Stimulated activated naive CD4-positive, alpha-beta T cell treated with Interleukin-2 at 50 U/mL for 16 hours (primary cell): ENCODE results near the gene TMEM273.
A peak's percentile ranks its signal among the peaks of the same experiment; 100 is the strongest.

Experiments
- DNase-seq: peaks from one replicate; lab custom pipeline; 2025; lab: John Stamatoyannopoulos, UW

Gene TMEM273

GRCh38 chr10:49175587-49176309 lies 12.4 kb downstream of the TMEM273 start:
- DNase-seq, result no peak

- DNase-seq, result no peak
These were observed 13.2 kb downstream of the TMEM273 start for GRCh38 chr10:49174926-49175500.

- no peak for DNase-seq
These were observed 13.8 kb downstream of the TMEM273 start for GRCh38 chr10:49174261-49174925.

GRCh38 chr10:49173853-49174252 lies 14.3 kb downstream of the TMEM273 start:
- DNase-seq, result no peak

DNA sequence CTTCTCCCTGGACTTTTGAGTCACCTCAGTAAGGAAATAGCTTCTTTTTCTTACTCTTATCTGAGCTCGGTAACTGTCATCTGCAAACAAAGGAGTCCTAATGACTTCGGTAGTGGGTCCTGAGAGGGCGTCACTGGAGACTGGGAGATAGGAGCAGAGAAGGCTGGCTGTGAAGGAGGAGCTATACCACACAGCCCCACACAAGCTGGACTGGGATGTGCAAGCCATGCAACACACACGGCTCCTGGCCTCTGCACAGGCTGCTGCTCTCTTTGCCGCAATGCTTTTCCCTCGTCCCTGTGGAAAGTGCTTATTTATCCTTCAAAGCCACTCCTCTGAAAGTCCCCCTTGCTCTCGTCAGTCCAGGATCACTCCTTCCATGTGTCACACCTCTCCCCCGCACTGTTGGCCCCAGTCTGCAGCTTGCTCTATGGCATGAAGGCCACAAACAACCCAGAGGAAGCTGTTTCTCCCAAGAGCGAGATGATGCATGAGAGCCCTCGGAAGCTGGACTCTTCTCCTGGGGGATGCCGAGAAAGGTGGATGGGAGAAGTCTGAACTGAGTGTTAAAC lies 14.9 kb downstream of the TMEM273 start:
- no peak for DNase-seq

GRCh38 chr10:49172777-49173132 lies 15.4 kb downstream of the TMEM273 start:
- DNase-seq, result no peak

DNA sequence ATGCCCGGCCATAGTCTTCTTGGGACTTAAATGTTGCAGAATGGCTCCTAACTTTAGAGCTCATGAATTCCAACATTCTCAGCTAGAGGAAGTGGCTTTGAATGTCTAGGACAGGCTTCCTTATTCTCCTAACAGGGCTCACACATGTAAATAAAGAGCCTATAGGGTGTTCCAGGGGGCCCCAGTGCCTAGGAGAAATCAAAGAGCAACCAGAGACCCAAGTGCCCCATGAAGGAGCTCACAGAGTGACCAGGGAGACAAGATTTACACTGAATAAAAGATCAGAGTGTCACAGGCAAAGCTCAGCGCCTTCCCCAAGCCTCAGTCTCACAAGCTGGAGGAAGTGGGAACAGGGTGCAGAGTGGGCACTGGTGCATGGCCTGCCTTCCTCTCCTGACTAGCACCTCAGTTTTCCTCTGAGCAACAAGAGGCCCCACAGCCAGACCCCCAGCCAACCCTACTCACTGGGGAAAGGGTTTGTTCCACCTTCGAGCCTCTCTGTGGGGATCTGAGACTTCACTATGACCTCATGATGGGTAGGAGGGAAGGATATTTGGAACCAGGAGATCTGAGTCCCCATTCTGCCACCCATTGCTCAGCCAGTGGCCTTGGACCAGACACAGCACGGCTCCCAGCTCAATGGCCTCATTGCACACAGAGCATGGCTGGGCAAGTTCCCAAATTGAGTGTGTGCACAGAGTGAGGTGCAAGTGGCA lies 16.0 kb downstream of the TMEM273 start:
- no peak for DNase-seq

GRCh38 chr10:49171326-49172060 lies 16.7 kb downstream of the TMEM273 start:
- DNase-seq, result no peak

- no peak for DNase-seq
These were observed 17.4 kb downstream of the TMEM273 start for GRCh38 chr10:49170632-49171325.

GRCh38 chr10:49169776-49170175 lies 18.4 kb downstream of the TMEM273 start:
- no peak for DNase-seq

GRCh38 chr10:49168831-49169500 lies 19.2 kb downstream of the TMEM273 start:
- no peak for DNase-seq

DNA sequence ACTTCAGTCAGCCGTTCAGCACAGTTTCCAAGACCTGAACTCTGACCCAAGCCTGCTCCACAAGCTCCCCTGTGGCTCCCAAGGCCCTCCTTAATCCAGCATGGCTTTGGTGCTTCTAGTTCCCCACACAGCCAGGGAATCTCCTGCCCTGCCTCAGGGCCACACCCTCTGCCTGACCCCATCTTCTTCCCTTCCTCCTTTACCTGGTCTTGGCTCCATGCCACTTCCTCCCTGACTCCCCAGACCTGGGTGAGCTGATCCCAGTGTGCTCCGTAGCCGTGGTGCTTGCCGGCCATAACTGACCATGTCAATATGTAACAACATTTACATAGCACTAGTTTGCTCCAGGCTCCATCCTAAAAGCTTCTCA lies 20.0 kb downstream of the TMEM273 start:
- no peak for DNase-seq

DNA sequence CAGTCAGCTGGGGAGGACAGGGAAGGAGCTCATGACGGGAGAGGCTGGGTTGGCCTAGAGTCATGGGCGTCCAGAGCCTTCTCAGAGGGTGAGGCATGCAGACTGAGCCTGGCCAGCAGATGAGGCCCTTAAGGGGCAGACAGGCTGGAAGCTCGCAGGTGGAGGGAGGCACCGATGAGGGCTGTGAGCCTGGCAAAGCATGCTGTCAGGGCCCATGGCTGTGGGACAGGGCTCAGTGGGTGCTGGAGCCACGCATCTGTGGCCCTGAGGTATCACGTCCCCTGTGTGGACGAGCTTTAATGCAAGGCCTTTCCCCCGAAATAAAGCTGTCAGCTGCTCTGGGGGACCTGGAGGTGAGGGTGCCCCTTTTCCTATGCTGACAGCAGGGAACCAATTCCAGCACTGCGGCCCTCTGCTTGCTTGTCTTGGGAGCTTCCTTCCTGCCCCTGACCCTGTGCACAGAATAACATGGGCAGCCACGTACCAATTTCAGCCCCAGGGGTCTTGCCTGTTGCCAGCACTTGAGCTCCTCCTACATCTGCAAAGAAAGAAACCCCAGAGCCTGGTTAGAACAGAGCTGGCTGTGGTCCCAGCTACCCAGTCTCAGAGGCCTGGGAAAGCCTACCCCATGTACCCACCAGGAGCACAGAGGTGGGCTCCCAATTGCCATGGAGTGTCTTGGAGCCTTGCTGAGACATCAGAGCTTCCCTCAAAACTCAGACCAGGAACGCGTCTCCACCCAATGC lies 20.6 kb downstream of the TMEM273 start:
- DNase-seq, result no peak

DNA sequence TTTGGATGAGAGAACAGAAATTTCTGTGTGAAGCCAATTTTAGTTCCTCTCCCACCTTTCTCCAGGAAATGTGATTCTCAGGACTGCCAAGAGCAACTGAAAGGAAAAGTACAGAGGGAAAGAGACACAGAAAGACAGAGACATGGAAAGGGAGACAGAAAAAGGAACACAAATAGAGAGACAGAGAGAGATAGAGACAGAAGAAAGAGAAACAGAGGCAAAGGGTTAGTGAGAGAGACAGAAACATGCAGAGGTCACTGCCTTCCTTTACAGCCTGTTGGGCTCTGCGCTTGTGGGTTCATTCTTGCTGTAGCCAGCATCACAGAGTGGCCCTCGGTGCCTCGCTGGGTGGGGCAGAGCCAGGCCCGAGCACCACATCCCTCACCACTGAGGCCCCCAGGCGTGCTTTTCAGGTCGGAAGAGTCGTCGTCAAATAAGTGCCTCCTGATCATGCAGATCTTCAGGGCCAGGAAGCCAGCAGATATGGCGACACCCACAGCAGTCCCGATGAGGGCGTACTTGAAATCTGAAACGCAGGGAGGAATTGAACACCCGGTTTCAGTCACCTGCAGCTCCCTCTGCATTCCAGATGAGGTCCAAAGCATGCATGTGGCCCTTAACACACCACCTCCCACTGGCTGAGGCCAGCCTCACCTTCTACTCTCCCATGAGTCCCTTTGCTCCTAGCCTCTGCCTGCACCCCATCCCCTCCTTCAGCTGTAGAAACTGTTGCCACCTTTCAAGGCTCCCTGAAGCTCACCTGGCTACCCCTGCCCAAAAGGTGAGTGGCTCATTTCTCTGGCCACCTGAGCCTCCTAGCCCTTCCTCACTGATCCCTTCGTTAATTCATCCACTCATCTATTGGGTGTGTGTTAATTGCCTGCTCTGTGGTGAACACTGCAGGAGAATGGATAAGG lies 21.4 kb downstream of the TMEM273 start:
- DNase-seq, result no peak

DNA sequence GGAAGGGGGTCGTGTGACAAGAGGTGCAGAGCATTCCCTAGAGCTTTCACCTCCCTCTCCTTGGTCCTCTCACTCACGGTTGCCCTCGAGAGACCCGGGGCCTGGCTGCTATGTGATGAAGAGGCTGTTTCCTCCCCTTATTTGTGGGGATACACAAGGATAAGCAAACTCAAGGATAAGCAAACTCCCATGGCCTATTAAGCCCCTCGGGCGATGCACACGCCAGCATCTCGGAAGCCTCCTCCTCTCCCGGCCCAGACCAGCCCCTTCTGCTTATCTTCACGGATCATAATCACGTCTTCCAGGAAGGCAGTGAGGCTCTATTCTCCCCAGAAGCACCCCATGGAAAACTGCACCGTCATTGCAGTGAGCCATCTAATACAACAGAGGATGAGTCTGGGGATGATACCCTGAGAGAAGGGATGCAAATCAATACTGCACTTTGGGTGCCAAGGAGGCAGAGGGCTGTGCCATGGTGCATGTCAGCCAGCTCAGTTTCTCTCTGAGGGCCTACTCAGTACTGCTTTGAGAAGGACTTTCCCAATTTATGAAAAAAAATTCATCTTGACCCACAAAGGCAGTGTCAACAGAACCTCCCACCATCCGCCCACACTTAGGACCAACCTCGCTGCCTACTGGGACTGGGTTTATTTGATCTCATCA lies 22.2 kb downstream of the TMEM273 start:
- DNase-seq, result peak; percentile 29

DNA sequence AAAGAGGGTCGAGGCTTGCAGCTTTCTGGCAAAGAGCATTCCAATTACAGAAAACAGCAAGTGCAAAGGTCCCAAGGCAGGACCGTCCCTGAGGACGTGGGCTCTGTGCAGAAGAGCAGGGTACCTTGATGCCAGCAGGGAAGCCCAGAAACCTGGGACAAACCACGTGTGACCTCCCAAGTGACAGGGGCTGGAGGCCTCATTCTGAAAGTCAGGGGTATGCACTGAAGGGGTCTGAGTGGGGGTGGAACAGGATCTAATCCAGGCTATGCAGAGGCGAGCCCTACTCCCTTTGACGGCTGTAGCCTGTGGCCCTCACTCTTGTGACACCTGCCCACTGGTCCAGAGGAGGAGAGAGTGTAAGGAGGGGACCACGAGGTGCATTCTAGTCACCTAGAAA lies 22.9 kb downstream of the TMEM273 start:
- DNase-seq, result no peak

GRCh38 chr10:49164559-49165188 lies 23.5 kb downstream of the TMEM273 start:
- DNase-seq, result peak; percentile 29

- no peak for DNase-seq
These were observed 24.4 kb downstream of the TMEM273 start for GRCh38 chr10:49163741-49164140.
